Measurements from ENCODE around the gene RS1. TPM values are rescaled to one million over a fixed set of nuclear protein-coding genes. Genes with fewer than 3 reads are reported as not detected.

RS1 gene
- total RNA-seq, 4 donors from 2014 or later = not detected

- TF ChIP-seq POLR2A (IDR thresholded peaks at IDR 0.05) (no peak), POLR2AphosphoS5 (IDR thresholded peaks at IDR 0.05) (no peak), CTCF (IDR thresholded peaks at IDR 0.05) (no peak), EP300 (IDR thresholded peaks at IDR 0.05; ENCODE audit: low read depth) (no peak)
- 40 to 75% methylated on average over 1 to 12 of the region's 12 CpGs for WGBS, 2 donors (ENCODE audit: low coverage in 1 of 2)
- in situ Hi-C loops (cut with MboI; ENCODE audit: low pct_ligation_motif_present in 1 of 4, low pct_unique_long_range_greater_than_20kb in 1 of 4, low sequenced_read_pairs in 3 of 4) (no loop called here), intact Hi-C loops (cut with DNase I; ENCODE audit: low total_unique reads) (no loop called here)
- H3K9me3 ChIP-seq = no peaks in the 10 kb centered on the region
- DNase-seq = no peak
- no peaks in the 10 kb centered on the region for H3K36me3 ChIP-seq
- no peaks in the 10 kb centered on the region for H3K27me3 ChIP-seq
- H3K4me1 ChIP-seq = no peaks in the 10 kb centered on the region
- H3K27ac ChIP-seq = no peak overlapping the region
- no peak overlapping the region for H3K4me3 ChIP-seq
Measured at GRCh38 chrX:18698737-18699650, 27.1 kb upstream of the RS1 start.

- no peak for DNase-seq
- no peaks in the 10 kb centered on the region for H3K9me3 ChIP-seq
- TF ChIP-seq CTCF (IDR thresholded peaks at IDR 0.05) = no peak
- no peak for TF ChIP-seq POLR2AphosphoS5 (IDR thresholded peaks at IDR 0.05)
- no peaks in the 10 kb centered on the region for H3K4me1 ChIP-seq
- H3K4me3 ChIP-seq = no peak overlapping the region
- no peaks in the 10 kb centered on the region for H3K27me3 ChIP-seq
- WGBS, 2 donors (ENCODE audit: low coverage in 1 of 2) = 91% methylated on average over 3 of the region's 3 CpGs; no CpG with 5 or more reads in 1 of the 2 donors
- H3K36me3 ChIP-seq = no peaks in the 10 kb centered on the region
- in situ Hi-C loops (cut with MboI; ENCODE audit: low pct_ligation_motif_present in 1 of 4, low pct_unique_long_range_greater_than_20kb in 1 of 4, low sequenced_read_pairs in 3 of 4) (no loop called here), intact Hi-C loops (cut with DNase I; ENCODE audit: low total_unique reads) (no loop called here)
- no peak overlapping the region for H3K27ac ChIP-seq
Measured at GRCh38 chrX:18696653-18697052, 24.7 kb upstream of the RS1 start.

GRCh38 chrX:18692541-18692940, 20.6 kb upstream of the RS1 start:
- DNase-seq = no peak
- no peaks in the 10 kb centered on the region for H3K9me3 ChIP-seq
- intact Hi-C loops (cut with DNase I; ENCODE audit: low total_unique reads) (no loop called here), in situ Hi-C loops (cut with MboI; ENCODE audit: low pct_ligation_motif_present in 1 of 4, low pct_unique_long_range_greater_than_20kb in 1 of 4, low sequenced_read_pairs in 3 of 4) (no loop called here)
- no peaks in the 10 kb centered on the region for H3K36me3 ChIP-seq
- H3K27me3 ChIP-seq = no peaks in the 10 kb centered on the region
- no peak overlapping the region for H3K27ac ChIP-seq
- H3K4me1 ChIP-seq = no peaks in the 10 kb centered on the region
- WGBS, 2 donors (ENCODE audit: low coverage in 1 of 2) = 85% methylated on average over 4 of the region's 4 CpGs; no CpG with 5 or more reads in 1 of the 2 donors
- TF ChIP-seq POLR2A (IDR thresholded peaks at IDR 0.05) (no peak), POLR2AphosphoS5 (IDR thresholded peaks at IDR 0.05) (no peak), CTCF (IDR thresholded peaks at IDR 0.05) (no peak), EP300 (IDR thresholded peaks at IDR 0.05; ENCODE audit: low read depth) (no peak)
- no peak overlapping the region for H3K4me3 ChIP-seq

GRCh38 chrX:18691431-18691830, 19.5 kb upstream of the RS1 start:
- DNase-seq = no peak
- 53 to 86% methylated on average over 1 of the region's 1 CpG for WGBS, 2 donors (ENCODE audit: low coverage in 1 of 2)
- H3K27me3 ChIP-seq = no peaks in the 10 kb centered on the region
- TF ChIP-seq POLR2AphosphoS5 (IDR thresholded peaks at IDR 0.05) (no peak), EP300 (IDR thresholded peaks at IDR 0.05; ENCODE audit: low read depth) (no peak), POLR2A (IDR thresholded peaks at IDR 0.05) (no peak), CTCF (IDR thresholded peaks at IDR 0.05) (no peak)
- H3K4me1 ChIP-seq = no peaks in the 10 kb centered on the region
- H3K27ac ChIP-seq = no peak overlapping the region
- no peak overlapping the region for H3K4me3 ChIP-seq
- intact Hi-C loops (cut with DNase I; ENCODE audit: low total_unique reads) (no loop called here), in situ Hi-C loops (cut with MboI; ENCODE audit: low pct_ligation_motif_present in 1 of 4, low pct_unique_long_range_greater_than_20kb in 1 of 4, low sequenced_read_pairs in 3 of 4) (no loop called here)
- no peaks in the 10 kb centered on the region for H3K36me3 ChIP-seq
- H3K9me3 ChIP-seq = no peaks in the 10 kb centered on the region

Measured in transverse colon (tissue), 4 donors.